HG02870 (cell line): ENCODE data around the gene CORO7.
"Not testable (repeated sequence)": the region's sequence is repeated elsewhere in the genome, so short reads cannot be mapped to it uniquely, and the experiment has no call there.

ENCODE experiments used
- ATAC-seq: cut with Tn5 transposase; IDR thresholded peaks from one replicate; pipeline ENCODE4 v1.9.1; 2021; ENCODE audit warnings: mild to moderate bottlenecking, moderate library complexity; ENCODE audit not compliant: unreplicated experiment

The CORO7 gene

DNA sequence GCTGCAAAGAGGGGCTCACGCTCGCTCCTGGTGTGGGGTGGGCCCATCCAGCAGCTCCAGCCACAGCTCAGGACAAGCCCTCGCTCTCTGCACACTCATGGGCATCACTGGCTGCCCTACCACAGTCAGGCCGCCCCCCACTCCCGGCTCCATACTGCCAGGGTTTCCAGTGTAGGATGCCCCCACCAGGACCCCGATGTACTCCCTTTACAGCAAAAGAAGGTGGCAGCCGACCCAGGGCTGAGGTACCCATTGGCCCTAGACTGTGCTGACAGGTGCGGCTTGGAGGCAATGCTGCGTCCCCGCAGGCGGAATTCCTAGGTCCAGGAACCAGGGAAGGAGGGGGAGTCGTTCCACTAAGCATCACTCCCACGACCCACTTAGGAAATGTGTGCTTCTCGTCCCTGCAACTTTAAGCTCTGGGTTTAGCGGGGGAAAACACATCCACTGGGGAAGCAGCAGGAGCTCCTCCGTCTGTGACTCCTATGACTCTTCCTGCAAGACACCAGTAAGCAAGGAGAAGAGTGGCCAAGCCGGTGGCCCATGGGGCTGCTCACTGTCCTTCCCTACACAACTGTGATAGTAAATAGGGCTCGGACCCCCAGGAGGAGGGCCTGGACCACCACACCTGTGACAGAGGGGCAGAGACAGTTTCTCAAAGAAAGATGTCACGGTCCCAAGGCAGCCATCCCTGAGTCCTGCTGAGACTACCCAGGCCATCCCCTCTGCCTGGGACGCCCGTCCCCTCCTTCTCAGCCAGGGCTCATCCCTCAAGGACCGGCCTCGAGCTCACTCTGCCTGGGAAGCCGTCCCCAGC is 13.1 kb downstream of the CORO7 start:
- no peak for ATAC-seq

DNA sequence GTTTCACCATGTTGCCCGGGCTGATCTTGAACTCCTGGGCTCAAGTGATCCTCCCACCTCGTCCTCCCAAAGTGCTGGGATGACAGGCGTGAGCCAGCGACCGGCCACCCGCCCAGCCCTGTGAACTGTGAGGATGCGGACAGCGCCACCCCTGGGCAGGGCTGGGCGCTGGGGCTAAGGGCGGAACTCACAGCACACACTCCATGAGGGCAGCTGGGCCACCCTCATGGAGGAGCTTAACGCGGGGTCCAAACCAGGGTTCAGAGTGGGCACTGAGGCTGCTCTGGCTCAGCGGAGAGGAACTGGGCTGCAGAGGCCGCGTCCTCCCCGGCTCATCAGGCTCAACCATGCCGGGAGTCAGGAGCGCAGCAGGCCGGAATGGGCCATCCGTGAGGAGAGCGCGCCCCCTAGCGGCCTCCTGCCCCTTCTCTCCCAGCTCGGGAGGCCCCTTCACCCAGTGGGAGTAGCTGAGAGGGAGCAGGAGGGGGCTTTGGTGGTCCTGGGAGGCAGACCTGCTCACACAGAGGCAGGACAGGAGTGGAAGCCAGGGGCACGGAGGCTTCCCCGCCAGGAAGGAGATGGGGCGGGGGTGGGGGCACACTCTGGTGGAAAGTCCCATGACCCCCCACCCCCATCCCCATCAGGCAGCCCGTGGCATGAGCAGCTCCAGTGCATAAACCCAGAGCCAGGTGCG is 13.8 kb downstream of the CORO7 start:
- ATAC-seq, result no peak

DNA sequence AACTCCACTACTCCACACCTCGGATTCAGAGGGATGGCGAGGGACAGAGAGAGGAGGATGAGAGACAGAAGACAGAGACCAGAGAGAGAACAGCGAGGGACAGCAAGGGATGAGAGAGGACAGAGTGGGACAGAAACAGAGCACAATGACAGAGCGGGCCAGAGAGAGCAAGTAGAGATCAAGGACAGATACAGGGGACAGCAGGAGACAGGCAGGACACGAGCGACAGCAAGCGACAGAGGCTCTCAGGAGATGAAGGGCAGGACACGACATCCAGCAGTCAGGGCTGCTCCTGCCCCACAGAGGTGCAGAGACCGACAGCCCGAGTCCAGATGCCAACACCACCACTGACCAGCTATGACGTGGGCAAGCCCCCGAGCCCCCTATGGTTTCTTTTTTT is 14.9 kb downstream of the CORO7 start:
- no peak for ATAC-seq

DNA sequence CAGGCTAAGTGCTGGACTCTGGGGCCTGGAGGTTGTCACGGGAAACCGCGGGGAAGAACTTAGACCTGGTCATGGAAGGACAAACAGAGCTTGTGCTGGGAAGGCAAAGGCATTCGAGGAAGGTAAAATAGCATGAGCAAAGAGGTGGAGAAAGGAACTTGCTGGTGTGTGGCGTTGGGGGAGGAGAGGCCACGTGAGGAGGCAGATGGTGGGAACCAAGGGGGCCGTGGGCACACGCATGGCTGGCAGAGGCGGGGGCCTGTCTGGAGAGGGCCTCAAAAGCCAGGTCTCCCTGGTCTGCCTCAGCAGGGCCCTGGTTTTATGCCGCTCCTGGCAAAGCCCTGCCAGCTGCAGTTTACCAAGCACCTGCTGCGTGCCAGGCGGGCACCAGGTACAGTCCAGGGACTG is 15.3 kb downstream of the CORO7 start:
- ATAC-seq, result no peak

DNA sequence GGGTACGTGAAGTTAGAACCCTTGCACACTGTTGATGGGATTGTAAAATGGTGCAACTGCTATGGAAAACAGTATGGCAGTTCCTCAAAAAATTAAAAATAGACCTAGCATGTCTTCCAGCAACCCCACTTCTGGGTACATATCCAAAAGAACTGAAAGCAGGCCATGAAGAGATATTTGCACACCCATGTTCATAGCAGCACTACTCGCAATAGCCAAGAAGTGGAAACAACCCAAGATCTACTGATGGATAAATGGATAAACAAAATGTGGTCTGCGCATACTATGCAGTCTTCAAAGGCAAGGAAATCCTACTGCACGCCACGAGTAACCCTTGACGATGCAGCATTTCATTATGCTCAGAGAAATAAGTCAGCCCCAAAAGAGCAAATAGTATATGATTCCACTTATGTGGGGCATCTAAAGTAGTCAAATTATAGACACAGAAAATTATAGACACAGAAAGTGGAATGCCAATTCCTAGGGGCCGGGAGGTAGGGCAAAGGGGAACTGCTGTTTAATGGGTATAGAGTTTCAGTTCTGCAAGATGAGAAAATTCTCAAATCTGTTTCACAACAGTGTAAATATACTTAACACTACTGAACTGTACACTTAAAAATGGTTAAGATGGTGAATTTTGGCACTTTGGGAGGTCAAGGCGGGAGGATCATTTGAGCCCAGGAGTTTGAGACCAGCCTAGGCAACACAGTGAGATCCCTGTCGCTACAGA is 17.2 kb downstream of the CORO7 start:
- no peak for ATAC-seq

GRCh38 chr16:4395055-4395726 is 21.2 kb downstream of the CORO7 start:
- no peak for ATAC-seq

- not testable (repeated sequence) for ATAC-seq
Observed at GRCh38 chr16:4393850-4394249, 22.5 kb downstream of the CORO7 start.

DNA sequence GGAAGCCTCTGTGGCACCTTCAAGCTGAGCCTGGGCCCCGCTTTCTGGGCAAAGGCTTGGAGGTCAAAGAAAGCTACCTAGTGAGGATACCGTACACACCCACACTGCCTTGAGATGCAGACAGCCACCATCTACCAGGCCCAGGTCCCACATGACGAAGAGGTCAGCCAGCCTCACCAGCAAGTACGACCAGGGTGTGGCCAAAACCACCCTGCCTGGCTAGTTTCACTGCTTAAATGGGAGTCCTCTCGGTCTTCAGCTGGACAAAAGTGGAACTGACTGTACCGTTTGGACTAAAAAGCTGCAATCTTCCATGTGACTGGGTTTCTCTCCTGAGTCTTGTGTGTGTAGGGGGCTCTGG is 23.2 kb downstream of the CORO7 start:
- ATAC-seq, result no peak

DNA sequence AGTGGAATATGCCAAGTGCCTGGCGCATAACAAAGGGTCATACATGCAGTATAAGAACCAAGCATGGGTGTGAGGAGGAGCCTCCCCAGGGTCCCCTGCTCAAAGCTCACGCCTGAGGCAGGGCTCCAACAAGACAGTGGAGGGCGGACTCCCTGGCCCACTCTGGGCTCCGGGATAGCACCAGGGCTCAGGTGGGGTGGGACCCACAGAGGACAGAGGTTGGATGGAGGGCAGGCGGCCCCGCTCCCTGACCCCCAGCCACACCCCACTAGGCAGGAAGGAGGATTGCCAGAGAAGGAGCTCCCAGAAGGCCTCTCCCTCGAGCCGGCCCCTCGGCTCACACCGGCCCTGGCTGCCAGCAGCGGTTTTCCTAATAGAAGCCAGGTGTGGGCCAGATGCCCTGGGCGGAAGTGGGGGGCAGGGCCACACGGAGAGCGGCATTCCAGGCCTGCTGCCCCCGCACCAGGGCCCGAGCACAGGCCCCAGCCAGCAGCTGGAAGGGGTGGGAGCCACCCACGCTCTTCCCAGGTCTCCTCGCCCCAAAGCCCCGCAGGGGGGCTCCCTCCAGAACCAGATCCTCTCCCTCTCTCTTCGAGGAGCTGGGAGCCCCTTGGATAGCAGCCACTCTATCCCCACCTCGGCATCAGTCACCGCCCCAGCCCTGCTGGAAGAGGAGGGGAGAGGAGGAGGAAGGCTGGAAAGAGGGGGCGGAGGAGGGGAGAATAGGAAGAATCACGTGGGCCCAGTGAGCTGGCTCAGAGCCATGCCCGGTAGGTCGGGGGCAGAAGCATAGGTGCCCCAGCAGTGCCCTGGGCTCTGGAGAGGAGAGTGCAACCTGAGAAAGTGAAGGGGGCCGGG is 23.8 kb downstream of the CORO7 start:
- ATAC-seq, result no peak

GRCh38 chr16:4391631-4392381 is 24.6 kb downstream of the CORO7 start:
- ATAC-seq, result no peak

DNA sequence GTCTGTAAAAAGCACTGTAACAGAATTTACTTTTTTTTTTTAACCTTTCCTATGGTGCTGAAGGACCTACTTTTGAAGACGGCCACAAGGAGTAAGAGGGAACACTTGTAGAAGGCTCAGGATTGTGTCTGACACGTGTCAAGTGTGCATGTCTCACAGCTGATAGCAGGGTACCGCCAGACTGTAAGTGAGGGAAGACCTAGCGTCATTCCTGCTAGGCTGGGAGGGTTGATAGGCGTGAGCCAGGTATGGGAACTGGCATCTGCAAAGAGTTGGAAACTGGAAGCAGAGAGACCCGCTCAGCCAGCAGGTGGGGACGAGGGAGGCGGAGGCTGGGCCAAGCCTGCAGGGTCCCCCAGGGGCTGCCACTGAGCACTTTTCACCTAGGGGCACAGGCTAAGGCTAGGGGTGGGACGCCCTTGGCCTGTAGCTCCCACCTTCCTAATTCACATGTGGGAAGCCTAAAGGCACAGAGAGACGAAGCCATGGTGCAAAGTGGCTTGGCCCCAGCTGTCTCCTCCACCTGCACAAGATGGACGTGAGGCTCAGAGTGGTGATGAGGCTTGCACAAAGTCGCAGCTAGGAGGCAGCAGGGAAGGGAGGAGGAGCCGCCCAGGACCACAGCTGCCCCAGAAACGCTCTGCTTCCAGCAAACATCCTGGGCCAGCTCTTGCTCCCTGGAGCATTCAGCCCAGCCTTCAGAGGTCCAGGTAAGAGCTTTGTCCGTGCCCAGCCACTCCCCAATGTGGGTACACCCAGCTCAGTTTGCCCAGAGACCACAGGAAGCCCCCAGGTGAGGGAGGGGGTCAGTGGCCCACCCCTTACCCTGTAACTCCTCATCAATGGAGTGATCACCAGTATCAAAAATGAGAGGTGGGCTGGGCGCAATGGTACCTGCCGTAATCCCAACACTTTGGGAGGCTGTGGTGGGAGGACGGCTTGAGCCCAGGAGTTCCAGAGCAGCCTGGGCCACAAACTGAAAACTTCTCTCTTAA is 25.8 kb downstream of the CORO7 start:
- ATAC-seq, result no peak

- ATAC-seq, result no peak
Observed at GRCh38 chr16:4389051-4389955, 27.1 kb downstream of the CORO7 start.

GRCh38 chr16:4388271-4389021 is 27.9 kb downstream of the CORO7 start:
- ATAC-seq, result no peak

DNA sequence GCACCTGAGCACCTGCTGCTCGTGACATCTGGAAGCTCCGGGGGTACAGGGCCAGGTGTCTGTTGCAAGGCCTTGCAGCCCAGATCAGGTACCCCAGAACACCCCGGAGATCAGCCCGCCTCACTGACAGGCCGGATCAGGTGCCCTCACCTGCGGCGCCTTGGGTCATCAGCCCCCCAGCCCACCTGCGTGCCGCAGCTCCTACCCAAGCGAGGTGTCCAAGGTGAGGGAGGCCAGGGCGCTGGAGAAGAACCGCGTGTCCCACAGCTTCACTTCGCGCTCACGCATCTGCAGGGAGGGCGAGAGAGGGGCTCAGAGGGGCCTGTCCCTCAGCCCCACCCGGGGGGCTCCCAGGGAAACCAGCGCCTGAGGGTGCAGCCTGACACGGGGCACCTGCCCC is 28.6 kb downstream of the CORO7 start:
- no peak for ATAC-seq

DNA sequence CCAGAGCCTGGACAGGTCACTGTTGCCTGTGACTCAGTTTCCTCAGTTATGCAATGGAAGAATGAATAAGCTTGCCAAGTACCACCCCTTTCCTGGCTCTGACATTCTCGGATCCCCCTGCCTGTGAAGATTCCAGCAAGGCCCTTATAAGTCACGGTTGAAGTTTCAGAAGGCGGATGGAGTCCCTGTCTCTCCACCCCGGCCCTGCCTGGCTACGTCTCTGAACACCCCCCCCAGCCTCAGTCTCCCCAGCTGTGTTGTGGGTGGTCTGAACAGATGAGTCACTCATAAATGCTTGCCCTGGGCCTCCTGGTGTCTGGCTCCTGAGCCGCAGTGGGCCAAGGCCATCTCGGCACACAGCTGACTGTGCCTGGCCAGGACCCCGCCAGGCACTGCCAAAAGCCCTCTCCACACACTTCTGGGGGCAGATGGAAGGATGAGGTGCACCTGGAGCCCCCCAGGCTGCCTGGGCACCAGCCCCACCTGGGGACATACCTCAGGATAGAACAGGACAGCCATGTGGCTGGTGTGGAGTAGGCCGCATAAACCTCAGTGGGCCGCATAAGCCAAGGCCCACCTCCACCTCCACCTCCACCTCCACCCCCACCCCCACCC is 29.3 kb downstream of the CORO7 start:
- ATAC-seq, result no peak

- ATAC-seq, result no peak
Observed at GRCh38 chr16:4386451-4386805, 30.0 kb downstream of the CORO7 start.
